Left ventricle myocardium inferior (tissue), 1 donor: ENCODE measurements around the gene LAS1L. TPM values are rescaled to one million over a fixed set of nuclear protein-coding genes. Genes with fewer than 3 reads are reported as not detected.

Experiments
- DNase-seq: peaks from one replicate; pipeline ENCODE4 v3.0.0-alpha.2; 2020
- H3K27ac ChIP-seq: fragments of 200-600 bp; replicated peaks from 2 replicates; pipeline ENCODE4 v1.8.0; 2021
- H3K27me3 ChIP-seq: fragments of 200-600 bp; 2 replicates; pipeline ENCODE4 v1.8.0; 2021; ENCODE audit warnings: low read depth
- H3K36me3 ChIP-seq: fragments of 200-600 bp; 2 replicates; pipeline ENCODE4 v1.8.0; 2021
- H3K4me1 ChIP-seq: fragments of 200-600 bp; 2 replicates; pipeline ENCODE4 v1.8.0; 2021
- H3K4me3 ChIP-seq: fragments of 200-600 bp; 2 replicates; pipeline ENCODE4 v1.8.0; 2021; ENCODE audit warnings: mild to moderate bottlenecking, moderate library complexity
- H3K9me3 ChIP-seq: fragments of 200-600 bp; replicated peaks from 2 replicates; pipeline ENCODE4 v1.8.0; 2021
- CTCF ChIP-seq: fragments of 200-600 bp; IDR thresholded peaks from 2 replicates; pipeline ENCODE4 v1.8.0; 2021; ENCODE audit warnings: antibody characterized with exemption, mild to moderate bottlenecking, borderline replicate concordance
- intact Hi-C: fragments of 100-400 bp; cut with micrococcal nuclease; formaldehyde crosslinking; loops from one replicate; pipeline ENCODE4 v1.11.0; 2022
- long read RNA-seq: library from polyadenylated mRNA; unstranded; transcript quantifications from one replicate; pipeline ENCODE4 v2.0.0, GENCODE V29; 2021
- total RNA-seq: library from RNA; stranded (reverse); fragmentation: NEBNext Ultra II Directional; extraction: Animal tissue kit (Norgen Biotek cat#: 25700); gene quantifications from one replicate; pipeline ENCODE4 v1.2.1, GENCODE V29; 2021
- donor health status: DM: no; HTN: yes; CAD: no; lungs with severe emphysema.

The LAS1L gene
- total RNA-seq: 13.9 TPM
- long read RNA-seq, transcript LAS1L-202 (13 exons, 2,386 nt): minor isoform, 7 of 33 reads
- long read RNA-seq, transcript LAS1L-203 (14 exons, 2,439 nt): major isoform, 13 of 33 reads
- long read RNA-seq, partial matches to known transcripts: 2 of 33 reads
- long read RNA-seq, other reads (novel, unspliced or antisense): 11 of 33 reads

GRCh38 chrX:65534450-65535292 lies at the start of gene LAS1L:
LAS1L (minus strand) TSS chrX:65534787; CDS start chrX:65534715, 72 bp downstream.
- Histone ChIP-seq H3K4me3 (peak within 1 kb of the TSS; percentile 85), H3K36me3 (peaks cover 19% of the 10 kb centered on the region), H3K9me3 (no peaks in the 10 kb centered on the region), H3K27ac (peak within 1 kb of the TSS; percentile 72), H3K4me1 (peaks cover 21% of the 10 kb centered on the region), H3K27me3 (no peaks in the 10 kb centered on the region)
- intact Hi-C loops: no loop called here
- peak; percentile 88 for DNase-seq
- TF ChIP-seq CTCF: no peak

GRCh38 chrX:65582450-65583082 lies 48.0 kb upstream of the LAS1L start:
- Histone ChIP-seq H3K36me3 (no peaks in the 10 kb centered on the region), H3K4me3 (no peak overlapping the region), H3K27me3 (no peaks in the 10 kb centered on the region), H3K9me3 (no peaks in the 10 kb centered on the region), H3K27ac (no peak overlapping the region), H3K4me1 (no peaks in the 10 kb centered on the region)
- DNase-seq: no peak
- intact Hi-C loops: loop anchor here (2.0 kb wide), 1 partner anchor 404 kb away; no protein-coding TSS in a partner anchor
- TF ChIP-seq CTCF: no peak

GRCh38 chrX:65581661-65582339 lies 47.2 kb upstream of the LAS1L start:
- Histone ChIP-seq H3K36me3 (no peaks in the 10 kb centered on the region), H3K27me3 (no peaks in the 10 kb centered on the region), H3K27ac (no peak overlapping the region), H3K4me1 (no peaks in the 10 kb centered on the region), H3K9me3 (no peaks in the 10 kb centered on the region), H3K4me3 (no peak overlapping the region)
- peak; percentile 24 for DNase-seq
- TF ChIP-seq CTCF: peak; percentile 71
- intact Hi-C loops: loop anchor here (2.0 kb wide), 1 partner anchor 405 kb away; no protein-coding TSS in a partner anchor

GRCh38 chrX:65578346-65578745 lies 43.8 kb upstream of the LAS1L start:
- intact Hi-C loops: no loop called here
- no peaks in the 10 kb centered on the region for H3K4me1 ChIP-seq
- H3K4me3 ChIP-seq: no peak overlapping the region
- no peak for DNase-seq
- H3K9me3 ChIP-seq: no peaks in the 10 kb centered on the region
- H3K27me3 ChIP-seq: no peaks in the 10 kb centered on the region
- no peaks in the 10 kb centered on the region for H3K36me3 ChIP-seq
- TF ChIP-seq CTCF: no peak
- H3K27ac ChIP-seq: no peak overlapping the region

- intact Hi-C loops: no loop called here
- DNase-seq: no peak
- Histone ChIP-seq H3K27me3 (no peaks in the 10 kb centered on the region), H3K9me3 (no peaks in the 10 kb centered on the region), H3K36me3 (no peaks in the 10 kb centered on the region), H3K4me3 (no peak overlapping the region), H3K27ac (no peak overlapping the region), H3K4me1 (no peaks in the 10 kb centered on the region)
- no peak for TF ChIP-seq CTCF
These were observed 41.6 kb upstream of the LAS1L start for GRCh38 chrX:65576160-65576559.
